NCI-H2227 treated with DMSO at 0.1 percent for 48 hours (cell line): ENCODE data around the gene TSC22D1.
"Not testable (repeated sequence)": the region's sequence is repeated elsewhere in the genome, so short reads cannot be mapped to it uniquely, and the experiment has no call there.

ENCODE experiments used
- DNase-seq: peaks from one replicate; lab custom pipeline; 2025; lab: John Stamatoyannopoulos, UW

TSC22D1 gene

GRCh38 chr13:44504116-44504515 is 72.0 kb downstream of the TSC22D1 start:
- no peak for DNase-seq

GRCh38 chr13:44498969-44499368 is 77.2 kb downstream of the TSC22D1 start:
- DNase-seq: no peak

- DNase-seq: no peak
These were observed 77.6 kb downstream of the TSC22D1 start for GRCh38 chr13:44498502-44498901.

- DNase-seq: no peak
These were observed 78.3 kb downstream of the TSC22D1 start for GRCh38 chr13:44497801-44498200.

GRCh38 chr13:44493213-44493812 is 82.8 kb downstream of the TSC22D1 start:
- DNase-seq: no peak

- DNase-seq: no peak
These were observed 86.4 kb downstream of the TSC22D1 start for GRCh38 chr13:44489751-44490150.

GRCh38 chr13:44487989-44488388 is 88.1 kb downstream of the TSC22D1 start:
- DNase-seq: no peak

- DNase-seq: no peak
These were observed 91.5 kb downstream of the TSC22D1 start for GRCh38 chr13:44484562-44485138.

- DNase-seq: no peak
These were observed 101.8 kb downstream of the TSC22D1 start for GRCh38 chr13:44474122-44474910.

- no peak for DNase-seq
These were observed 104.4 kb downstream of the TSC22D1 start for GRCh38 chr13:44471686-44472085.

GRCh38 chr13:44470638-44471562 is 105.2 kb downstream of the TSC22D1 start:
- DNase-seq: peak; percentile 3

GRCh38 chr13:44468874-44469273 is 107.3 kb downstream of the TSC22D1 start:
- DNase-seq: no peak

GRCh38 chr13:44465318-44465717 is 110.8 kb downstream of the TSC22D1 start:
- DNase-seq: no peak

- DNase-seq: no peak
These were observed 111.7 kb downstream of the TSC22D1 start for GRCh38 chr13:44464471-44464870.

- DNase-seq: no peak
These were observed 112.4 kb downstream of the TSC22D1 start for GRCh38 chr13:44463759-44464158.

- DNase-seq: no peak
These were observed 116.5 kb downstream of the TSC22D1 start for GRCh38 chr13:44459674-44460073.

GRCh38 chr13:44458313-44458975 is 117.7 kb downstream of the TSC22D1 start:
- DNase-seq: no peak

- not testable (repeated sequence) for DNase-seq
These were observed 119.9 kb downstream of the TSC22D1 start for GRCh38 chr13:44456212-44456611.

- no peak for DNase-seq
These were observed 120.4 kb downstream of the TSC22D1 start for GRCh38 chr13:44455769-44456168.

- no peak for DNase-seq
These were observed 122.2 kb downstream of the TSC22D1 start for GRCh38 chr13:44453881-44454280.

- no peak for DNase-seq
These were observed 123.1 kb downstream of the TSC22D1 start for GRCh38 chr13:44453069-44453468.

GRCh38 chr13:44452418-44452817 is 123.7 kb downstream of the TSC22D1 start:
- no peak for DNase-seq
